Kidney (tissue), 14 donors: ENCODE results near the gene KLHDC8A. TPM values are rescaled to one million over a fixed set of nuclear protein-coding genes. Genes with fewer than 3 reads are reported as not detected.

Experiments
- DNase-seq, 5 donors: peaks; one replicate each; pipeline ENCODE4 v3.0.0-alpha.2; 2013 to 2020
- FAIRE-seq: peaks from 2 replicates; lab custom pipeline; 2012; peaks lifted over from hg19 to GRCh38; lab: Jason Lieb, UNC
- H3K27ac ChIP-seq, 2 donors: one replicate each; pipeline ENCODE4 v1.7.0; 2013; ENCODE audit warnings: low read depth in 2 of 2, low read length in 2 of 2, inconsistent platforms in 1 of 2
- H3K27me3 ChIP-seq: one replicate; pipeline ENCODE4 v1.7.1; 2013; ENCODE audit warnings: low read length, inconsistent platforms; ENCODE audit not compliant: control insufficient read depth, insufficient read depth
- H3K36me3 ChIP-seq, 3 donors: one replicate each; pipeline versions ENCODE4 v1.7.0 to v1.7.1; 2013; ENCODE audit warnings: low read length in 3 of 3, control low read depth in 1 of 3, inconsistent platforms in 1 of 3; ENCODE audit not compliant: insufficient read depth in 3 of 3, control insufficient read depth in 2 of 3
- H3K4me1 ChIP-seq, 3 donors: one replicate each; pipeline versions ENCODE4 v1.7.0 to v1.7.1; 2013; ENCODE audit warnings: low read length in 3 of 3, inconsistent platforms in 1 of 3, low read depth in 1 of 3; ENCODE audit not compliant: control insufficient read depth in 2 of 3, insufficient read depth in 2 of 3
- H3K4me3 ChIP-seq, 3 donors: one replicate each; pipeline versions ENCODE4 v1.7.0 to v1.8.1; 2013; ENCODE audit warnings: low read length in 3 of 3, control low read depth in 1 of 3, inconsistent platforms in 1 of 3
- H3K9ac ChIP-seq, 3 donors: one replicate each; pipeline versions ENCODE4 v1.7.0 to v1.7.1; 2013; ENCODE audit warnings: low read length in 3 of 3, control low read depth in 1 of 3, inconsistent platforms in 1 of 3
- H3K9me3 ChIP-seq, 3 donors: one replicate each; pipeline versions ENCODE4 v1.7.0 to v1.7.1; 2013; ENCODE audit warnings: low read length in 3 of 3, control low read depth in 1 of 3, inconsistent platforms in 1 of 3; ENCODE audit not compliant: control insufficient read depth in 2 of 3, insufficient read depth in 1 of 3
- intact Hi-C: fragments of 100-400 bp; cut with DNase I; formaldehyde crosslinking; loops from one replicate; pipeline ENCODE4 v1.11.1; 2022
- polyA plus RNA-seq: library from polyadenylated mRNA; stranded (reverse); fragments of 350-450 nt; fragmentation: Illumina TruSeq; extraction: RNeasy Lipid Tissue Mini Kit (QIAGEN cat#74804); gene quantifications from one replicate; pipeline ENCODE4 v1.2.3, GENCODE V29; 2014; ENCODE audit warnings: low read depth, low replicate concordance; ENCODE audit not compliant: insufficient read depth
- total RNA-seq: library from RNA; stranded (reverse); fragmentation: NEBNext Ultra II Directional; extraction: Animal tissue kit (Norgen Biotek cat#: 25700); gene quantifications from one replicate; pipeline ENCODE4 v1.2.1, GENCODE V29; 2021
- TF ChIP-seq, protein P1 (sequence below): IDR thresholded peaks from 3 replicates; pipeline ENCODE4 v1.5.1; 2012; ENCODE audit warnings: mild to moderate bottlenecking, moderate library complexity, borderline replicate concordance; ENCODE audit not compliant: insufficient read depth; ENCODE audit errors: extremely low read depth
- donor health status: control.
- donor health status: control.
- donor health status: control.
- donor health status: control.
- donor health status: control.
- donor health status: DM: yes; HTN: yes; CAD: no.
- donor health status: Normal renal cell carcinoma (clear cell type).

The KLHDC8A gene
- total and polyA plus RNA-seq, 2 donors from 2014 or later, result not detected

DNA sequence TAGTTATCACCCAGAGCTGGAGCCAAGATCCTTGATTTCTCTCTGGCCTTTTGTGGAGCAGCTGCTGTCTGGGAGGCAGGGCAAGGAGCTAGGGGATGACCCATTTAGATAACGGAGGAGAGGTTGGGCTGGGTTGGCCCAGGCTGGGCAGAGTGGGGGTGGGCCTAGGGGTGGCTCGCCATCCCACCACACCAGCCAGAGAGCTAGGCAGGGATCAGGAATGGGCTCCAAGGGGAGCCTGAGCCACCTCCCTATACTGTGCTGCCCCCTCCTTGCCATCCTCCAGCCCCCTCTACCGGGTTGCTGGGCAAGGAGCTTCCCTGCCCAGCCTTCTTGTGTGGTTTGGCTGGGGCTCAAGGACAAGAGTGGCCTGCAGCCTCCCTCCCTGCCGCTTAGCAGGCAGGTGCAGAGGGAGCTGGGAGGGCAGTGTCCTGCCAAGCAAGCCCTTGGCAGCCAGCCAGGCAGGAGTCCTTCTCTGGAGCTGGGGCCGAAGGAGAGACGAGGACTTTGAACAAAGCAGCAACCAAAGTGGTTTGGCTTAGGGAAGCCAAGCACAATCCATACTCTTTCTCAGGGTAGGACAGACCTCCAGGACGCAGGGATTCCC lies 39.3 kb downstream of the KLHDC8A start:
- H3K9ac ChIP-seq, result peak overlapping the region in 2 of 3 donors; percentile 62 to 79
- peaks cover 0 to 54% (median 36%) of the 10 kb centered on the region in 3 donors for H3K4me1 ChIP-seq
- peak overlapping the region in 2 of 3 donors; percentile 56 to 97 for H3K4me3 ChIP-seq
- no peaks in the 10 kb centered on the region for H3K9me3 ChIP-seq
- intact Hi-C loops, result no loop called here
- H3K27me3 ChIP-seq, result no peaks in the 10 kb centered on the region
- FAIRE-seq (no peak), DNase-seq (peak; percentile 65 to 95 (median 81))
- H3K36me3 ChIP-seq, result peaks cover 0 to 2% (median 0%) of the 10 kb centered on the region in 3 donors
- H3K27ac ChIP-seq, result peak overlapping the region; percentile 69 to 80
- TF ChIP-seq, protein P1, sequence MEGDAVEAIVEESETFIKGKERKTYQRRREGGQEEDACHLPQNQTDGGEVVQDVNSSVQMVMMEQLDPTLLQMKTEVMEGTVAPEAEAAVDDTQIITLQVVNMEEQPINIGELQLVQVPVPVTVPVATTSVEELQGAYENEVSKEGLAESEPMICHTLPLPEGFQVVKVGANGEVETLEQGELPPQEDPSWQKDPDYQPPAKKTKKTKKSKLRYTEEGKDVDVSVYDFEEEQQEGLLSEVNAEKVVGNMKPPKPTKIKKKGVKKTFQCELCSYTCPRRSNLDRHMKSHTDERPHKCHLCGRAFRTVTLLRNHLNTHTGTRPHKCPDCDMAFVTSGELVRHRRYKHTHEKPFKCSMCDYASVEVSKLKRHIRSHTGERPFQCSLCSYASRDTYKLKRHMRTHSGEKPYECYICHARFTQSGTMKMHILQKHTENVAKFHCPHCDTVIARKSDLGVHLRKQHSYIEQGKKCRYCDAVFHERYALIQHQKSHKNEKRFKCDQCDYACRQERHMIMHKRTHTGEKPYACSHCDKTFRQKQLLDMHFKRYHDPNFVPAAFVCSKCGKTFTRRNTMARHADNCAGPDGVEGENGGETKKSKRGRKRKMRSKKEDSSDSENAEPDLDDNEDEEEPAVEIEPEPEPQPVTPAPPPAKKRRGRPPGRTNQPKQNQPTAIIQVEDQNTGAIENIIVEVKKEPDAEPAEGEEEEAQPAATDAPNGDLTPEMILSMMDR, result no peak

DNA sequence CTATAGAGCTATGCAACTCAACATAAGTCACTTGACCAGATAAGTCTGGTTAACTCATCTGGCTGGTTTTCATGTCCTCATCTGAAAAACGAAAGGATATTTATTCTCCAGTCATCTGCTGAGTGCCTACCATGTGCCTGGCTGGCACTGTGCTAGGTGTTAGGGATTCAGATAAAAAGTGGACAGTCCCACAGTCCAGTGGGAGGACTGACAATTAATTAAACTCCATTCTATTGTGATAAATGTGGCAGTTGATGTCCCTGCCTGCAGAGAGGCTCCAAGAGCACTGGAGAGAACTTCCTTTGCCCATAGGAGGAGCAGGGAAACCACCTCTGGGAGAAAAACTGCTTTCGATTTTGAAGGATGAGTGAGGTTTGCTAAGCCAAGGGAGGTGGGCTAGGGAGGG lies 40.6 kb downstream of the KLHDC8A start:
- no peaks in the 10 kb centered on the region for H3K9me3 ChIP-seq
- H3K9ac ChIP-seq, result no peak overlapping the region
- TF ChIP-seq, protein P1, result no peak
- DNase-seq (no peak), FAIRE-seq (no peak)
- peak overlapping the region in 1 of 3 donors; percentile 16 for H3K4me3 ChIP-seq
- no peaks in the 10 kb centered on the region for H3K27me3 ChIP-seq
- intact Hi-C loops, result no loop called here
- H3K4me1 ChIP-seq, result peaks cover 0 to 56% (median 34%) of the 10 kb centered on the region in 3 donors
- peak overlapping the region in 1 of 2 donors; percentile 80 for H3K27ac ChIP-seq
- peaks cover 2 to 12% (median 10%) of the 10 kb centered on the region in 3 donors for H3K36me3 ChIP-seq

DNA sequence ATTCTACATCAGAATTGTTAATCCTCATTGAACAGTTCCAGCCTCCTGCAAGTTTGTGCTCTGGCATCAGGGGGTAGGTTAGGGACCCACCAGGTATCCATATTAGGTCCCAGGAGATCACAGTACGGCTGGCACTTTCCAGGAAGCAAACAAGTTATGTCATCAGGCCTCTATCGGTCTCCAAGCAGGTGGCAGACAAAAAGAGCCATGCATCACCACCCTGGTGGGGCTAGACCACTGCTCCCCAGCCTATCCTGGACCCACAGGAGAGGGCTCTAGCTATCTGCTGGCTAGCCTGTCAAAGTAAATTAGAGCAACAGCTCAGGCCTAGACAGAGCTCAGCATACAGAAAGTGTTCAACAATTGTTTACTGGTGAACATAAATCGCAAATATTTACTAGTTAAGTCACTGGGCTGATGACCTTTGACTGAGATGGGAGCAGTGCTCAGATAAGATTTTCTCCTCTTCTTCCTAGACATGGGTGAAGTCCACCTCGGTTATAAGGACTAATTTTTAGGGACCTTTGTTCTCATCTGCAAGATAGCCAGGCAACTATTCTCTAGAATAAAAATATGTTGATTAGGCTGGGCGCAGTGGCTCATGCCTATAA lies 41.6 kb downstream of the KLHDC8A start:
- TF ChIP-seq, protein P1, result no peak
- DNase-seq (no peak), FAIRE-seq (no peak)
- H3K4me3 ChIP-seq, result no peak overlapping the region
- H3K36me3 ChIP-seq, result peaks cover 2 to 23% (median 20%) of the 10 kb centered on the region in 3 donors
- intact Hi-C loops, result no loop called here
- H3K9me3 ChIP-seq, result no peaks in the 10 kb centered on the region
- no peaks in the 10 kb centered on the region for H3K27me3 ChIP-seq
- H3K9ac ChIP-seq, result peak overlapping the region in 1 of 3 donors; percentile 30
- peak overlapping the region; percentile 35 to 66 for H3K27ac ChIP-seq
- peaks cover 0 to 59% (median 37%) of the 10 kb centered on the region in 3 donors for H3K4me1 ChIP-seq
